Measurements from ENCODE around the gene NRG3.

Gene NRG3

DNA sequence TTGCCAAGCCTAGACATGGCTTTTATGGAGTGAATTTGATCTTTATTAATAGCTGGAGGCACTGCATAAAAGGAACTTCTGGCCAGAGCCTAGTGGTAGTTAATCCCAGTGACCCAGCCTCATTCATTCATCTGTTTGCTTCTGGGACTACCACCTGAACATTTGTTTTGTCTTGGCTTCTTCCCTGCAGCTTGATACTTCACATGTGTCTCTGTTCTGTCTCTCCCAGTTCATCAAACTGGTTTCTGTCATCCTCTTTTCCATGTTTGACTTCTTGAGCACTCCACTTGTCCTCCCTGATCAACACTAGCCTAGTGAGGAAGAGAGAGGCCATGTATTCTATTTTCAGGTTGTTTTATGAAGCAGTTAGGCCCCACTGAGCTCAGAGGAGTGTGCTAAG lies 163.6 kb downstream of the NRG3 start:
- ATAC-seq: no peak
- TF ChIP-seq ZFP3 (CRISPR knock-in tag; IDR thresholded peaks at IDR 0.05) (no peak), GLIS3 (CRISPR knock-in tag; IDR thresholded peaks at IDR 0.05) (no peak), PPARA (CRISPR knock-in tag; IDR thresholded peaks at IDR 0.05; ENCODE audit: borderline replicate concordance) (no peak), SNAI2 (CRISPR knock-in tag; IDR thresholded peaks at IDR 0.05) (no peak), CSDC2 (CRISPR knock-in tag; IDR thresholded peaks at IDR 0.05) (no peak), ESRRG (CRISPR knock-in tag; IDR thresholded peaks at IDR 0.05) (no peak), TOX (CRISPR knock-in tag; IDR thresholded peaks at IDR 0.05; ENCODE audit: borderline replicate concordance) (no peak), BACH2 (CRISPR knock-in tag; IDR thresholded peaks at IDR 0.05; ENCODE audit: borderline replicate concordance) (no peak), OSR1 (CRISPR knock-in tag; IDR thresholded peaks at IDR 0.05) (no peak), ARNTL (CRISPR knock-in tag; IDR thresholded peaks at IDR 0.05; ENCODE audit: borderline replicate concordance, low read depth) (no peak), ZFP30 (CRISPR knock-in tag; IDR thresholded peaks at IDR 0.05) (no peak), ZC3H10 (CRISPR knock-in tag; IDR thresholded peaks at IDR 0.05) (no peak), ISL1 (CRISPR knock-in tag; IDR thresholded peaks at IDR 0.05) (no peak)
- TF ChIP-seq, protein P1, sequence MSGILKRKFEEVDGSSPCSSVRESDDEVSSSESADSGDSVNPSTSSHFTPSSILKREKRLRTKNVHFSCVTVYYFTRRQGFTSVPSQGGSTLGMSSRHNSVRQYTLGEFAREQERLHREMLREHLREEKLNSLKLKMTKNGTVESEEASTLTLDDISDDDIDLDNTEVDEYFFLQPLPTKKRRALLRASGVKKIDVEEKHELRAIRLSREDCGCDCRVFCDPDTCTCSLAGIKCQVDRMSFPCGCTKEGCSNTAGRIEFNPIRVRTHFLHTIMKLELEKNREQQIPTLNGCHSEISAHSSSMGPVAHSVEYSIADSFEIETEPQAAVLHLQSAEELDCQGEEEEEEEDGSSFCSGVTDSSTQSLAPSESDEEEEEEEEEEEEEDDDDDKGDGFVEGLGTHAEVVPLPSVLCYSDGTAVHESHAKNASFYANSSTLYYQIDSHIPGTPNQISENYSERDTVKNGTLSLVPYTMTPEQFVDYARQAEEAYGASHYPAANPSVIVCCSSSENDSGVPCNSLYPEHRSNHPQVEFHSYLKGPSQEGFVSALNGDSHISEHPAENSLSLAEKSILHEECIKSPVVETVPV (CRISPR knock-in tag; IDR thresholded peaks at IDR 0.05): no peak
- TF ChIP-seq, protein P2, sequence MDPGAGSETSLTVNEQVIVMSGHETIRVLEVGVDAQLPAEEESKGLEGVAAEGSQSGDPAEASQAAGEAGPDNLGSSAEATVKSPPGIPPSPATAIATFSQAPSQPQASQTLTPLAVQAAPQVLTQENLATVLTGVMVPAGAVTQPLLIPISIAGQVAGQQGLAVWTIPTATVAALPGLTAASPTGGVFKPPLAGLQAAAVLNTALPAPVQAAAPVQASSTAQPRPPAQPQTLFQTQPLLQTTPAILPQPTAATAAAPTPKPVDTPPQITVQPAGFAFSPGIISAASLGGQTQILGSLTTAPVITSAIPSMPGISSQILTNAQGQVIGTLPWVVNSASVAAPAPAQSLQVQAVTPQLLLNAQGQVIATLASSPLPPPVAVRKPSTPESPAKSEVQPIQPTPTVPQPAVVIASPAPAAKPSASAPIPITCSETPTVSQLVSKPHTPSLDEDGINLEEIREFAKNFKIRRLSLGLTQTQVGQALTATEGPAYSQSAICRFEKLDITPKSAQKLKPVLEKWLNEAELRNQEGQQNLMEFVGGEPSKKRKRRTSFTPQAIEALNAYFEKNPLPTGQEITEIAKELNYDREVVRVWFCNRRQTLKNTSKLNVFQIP (CRISPR knock-in tag; IDR thresholded peaks at IDR 0.05; ENCODE audit: borderline replicate concordance, low read depth): no peak
- TF ChIP-seq, protein P3, sequence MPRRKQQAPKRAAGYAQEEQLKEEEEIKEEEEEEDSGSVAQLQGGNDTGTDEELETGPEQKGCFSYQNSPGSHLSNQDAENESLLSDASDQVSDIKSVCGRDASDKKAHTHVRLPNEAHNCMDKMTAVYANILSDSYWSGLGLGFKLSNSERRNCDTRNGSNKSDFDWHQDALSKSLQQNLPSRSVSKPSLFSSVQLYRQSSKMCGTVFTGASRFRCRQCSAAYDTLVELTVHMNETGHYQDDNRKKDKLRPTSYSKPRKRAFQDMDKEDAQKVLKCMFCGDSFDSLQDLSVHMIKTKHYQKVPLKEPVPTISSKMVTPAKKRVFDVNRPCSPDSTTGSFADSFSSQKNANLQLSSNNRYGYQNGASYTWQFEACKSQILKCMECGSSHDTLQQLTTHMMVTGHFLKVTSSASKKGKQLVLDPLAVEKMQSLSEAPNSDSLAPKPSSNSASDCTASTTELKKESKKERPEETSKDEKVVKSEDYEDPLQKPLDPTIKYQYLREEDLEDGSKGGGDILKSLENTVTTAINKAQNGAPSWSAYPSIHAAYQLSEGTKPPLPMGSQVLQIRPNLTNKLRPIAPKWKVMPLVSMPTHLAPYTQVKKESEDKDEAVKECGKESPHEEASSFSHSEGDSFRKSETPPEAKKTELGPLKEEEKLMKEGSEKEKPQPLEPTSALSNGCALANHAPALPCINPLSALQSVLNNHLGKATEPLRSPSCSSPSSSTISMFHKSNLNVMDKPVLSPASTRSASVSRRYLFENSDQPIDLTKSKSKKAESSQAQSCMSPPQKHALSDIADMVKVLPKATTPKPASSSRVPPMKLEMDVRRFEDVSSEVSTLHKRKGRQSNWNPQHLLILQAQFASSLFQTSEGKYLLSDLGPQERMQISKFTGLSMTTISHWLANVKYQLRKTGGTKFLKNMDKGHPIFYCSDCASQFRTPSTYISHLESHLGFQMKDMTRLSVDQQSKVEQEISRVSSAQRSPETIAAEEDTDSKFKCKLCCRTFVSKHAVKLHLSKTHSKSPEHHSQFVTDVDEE (CRISPR knock-in tag; IDR thresholded peaks at IDR 0.05): no peak
- TF ChIP-seq, protein P4, sequence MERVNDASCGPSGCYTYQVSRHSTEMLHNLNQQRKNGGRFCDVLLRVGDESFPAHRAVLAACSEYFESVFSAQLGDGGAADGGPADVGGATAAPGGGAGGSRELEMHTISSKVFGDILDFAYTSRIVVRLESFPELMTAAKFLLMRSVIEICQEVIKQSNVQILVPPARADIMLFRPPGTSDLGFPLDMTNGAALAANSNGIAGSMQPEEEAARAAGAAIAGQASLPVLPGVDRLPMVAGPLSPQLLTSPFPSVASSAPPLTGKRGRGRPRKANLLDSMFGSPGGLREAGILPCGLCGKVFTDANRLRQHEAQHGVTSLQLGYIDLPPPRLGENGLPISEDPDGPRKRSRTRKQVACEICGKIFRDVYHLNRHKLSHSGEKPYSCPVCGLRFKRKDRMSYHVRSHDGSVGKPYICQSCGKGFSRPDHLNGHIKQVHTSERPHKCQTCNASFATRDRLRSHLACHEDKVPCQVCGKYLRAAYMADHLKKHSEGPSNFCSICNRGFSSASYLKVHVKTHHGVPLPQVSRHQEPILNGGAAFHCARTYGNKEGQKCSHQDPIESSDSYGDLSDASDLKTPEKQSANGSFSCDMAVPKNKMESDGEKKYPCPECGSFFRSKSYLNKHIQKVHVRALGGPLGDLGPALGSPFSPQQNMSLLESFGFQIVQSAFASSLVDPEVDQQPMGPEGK (CRISPR knock-in tag; IDR thresholded peaks at IDR 0.05; ENCODE audit: borderline replicate concordance): no peak
- TF ChIP-seq, protein P5, sequence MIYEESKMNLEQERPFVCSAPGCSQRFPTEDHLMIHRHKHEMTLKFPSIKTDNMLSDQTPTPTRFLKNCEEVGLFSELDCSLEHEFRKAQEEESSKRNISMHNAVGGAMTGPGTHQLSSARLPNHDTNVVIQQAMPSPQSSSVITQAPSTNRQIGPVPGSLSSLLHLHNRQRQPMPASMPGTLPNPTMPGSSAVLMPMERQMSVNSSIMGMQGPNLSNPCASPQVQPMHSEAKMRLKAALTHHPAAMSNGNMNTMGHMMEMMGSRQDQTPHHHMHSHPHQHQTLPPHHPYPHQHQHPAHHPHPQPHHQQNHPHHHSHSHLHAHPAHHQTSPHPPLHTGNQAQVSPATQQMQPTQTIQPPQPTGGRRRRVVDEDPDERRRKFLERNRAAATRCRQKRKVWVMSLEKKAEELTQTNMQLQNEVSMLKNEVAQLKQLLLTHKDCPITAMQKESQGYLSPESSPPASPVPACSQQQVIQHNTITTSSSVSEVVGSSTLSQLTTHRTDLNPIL (CRISPR knock-in tag; IDR thresholded peaks at IDR 0.05; ENCODE audit: low read depth): no peak

DNA sequence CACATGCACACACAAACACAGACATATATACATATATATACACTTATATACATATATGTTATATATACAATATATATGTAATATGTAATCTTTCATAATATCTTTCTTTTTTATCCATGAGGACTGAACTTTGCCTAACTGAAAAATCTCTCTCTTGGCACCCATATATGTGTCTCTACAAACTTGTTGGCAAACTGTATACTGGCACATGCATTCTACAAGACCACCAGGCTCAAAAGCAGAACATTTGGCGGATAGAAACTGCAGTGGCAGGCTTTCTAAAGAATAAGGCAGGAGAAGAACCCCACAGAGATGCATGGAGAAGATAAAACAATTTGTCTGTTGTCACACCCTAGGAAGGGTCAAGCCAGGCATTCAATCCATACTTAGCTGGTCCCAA lies 165.3 kb downstream of the NRG3 start:
- TF ChIP-seq TOX (CRISPR knock-in tag; IDR thresholded peaks at IDR 0.05; ENCODE audit: borderline replicate concordance) (no peak), ZFP3 (CRISPR knock-in tag; IDR thresholded peaks at IDR 0.05) (no peak), ZNF8 (CRISPR knock-in tag; IDR thresholded peaks at IDR 0.05) (no peak), ZNF565 (CRISPR knock-in tag; conservative IDR thresholded peaks at IDR 0.05; ENCODE audit: low read depth) (no peak), BACH2 (CRISPR knock-in tag; IDR thresholded peaks at IDR 0.05; ENCODE audit: borderline replicate concordance) (no peak)

DNA sequence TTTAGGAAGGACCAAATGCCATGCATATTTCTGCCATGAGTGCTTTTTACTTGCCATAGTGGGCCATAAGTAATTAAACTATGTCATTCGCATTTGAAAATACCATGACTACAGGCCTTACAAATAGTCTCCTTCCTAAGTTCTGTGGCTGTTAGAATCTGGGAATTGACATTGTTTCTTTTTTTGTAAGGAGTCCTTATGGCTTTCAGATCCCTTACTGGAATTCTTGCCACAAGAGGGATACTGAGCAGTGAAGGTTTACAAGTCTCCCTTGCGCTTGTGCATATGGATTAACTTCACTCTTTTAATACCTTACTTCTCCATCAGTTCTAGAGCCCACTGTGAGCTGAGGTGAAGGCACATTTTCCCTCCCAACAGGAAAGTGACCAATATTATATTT lies 166.0 kb downstream of the NRG3 start:
- no peak for ATAC-seq
- no peak for TF ChIP-seq TOX (CRISPR knock-in tag; IDR thresholded peaks at IDR 0.05; ENCODE audit: borderline replicate concordance)
- no peak for TF ChIP-seq ISL1 (CRISPR knock-in tag; IDR thresholded peaks at IDR 0.05)
- no peak for TF ChIP-seq CSDC2 (CRISPR knock-in tag; IDR thresholded peaks at IDR 0.05)
- TF ChIP-seq ZNF8 (CRISPR knock-in tag; IDR thresholded peaks at IDR 0.05): no peak
- TF ChIP-seq, protein P3 (CRISPR knock-in tag; IDR thresholded peaks at IDR 0.05): no peak
- no peak for TF ChIP-seq ARNTL (CRISPR knock-in tag; IDR thresholded peaks at IDR 0.05; ENCODE audit: borderline replicate concordance, low read depth)
- TF ChIP-seq SNAI2 (CRISPR knock-in tag; IDR thresholded peaks at IDR 0.05): no peak
- TF ChIP-seq, protein P1 (CRISPR knock-in tag; IDR thresholded peaks at IDR 0.05): no peak
- no peak for TF ChIP-seq OSR1 (CRISPR knock-in tag; IDR thresholded peaks at IDR 0.05)
- TF ChIP-seq GLIS3 (CRISPR knock-in tag; IDR thresholded peaks at IDR 0.05): no peak
- TF ChIP-seq, protein P2 (CRISPR knock-in tag; IDR thresholded peaks at IDR 0.05; ENCODE audit: borderline replicate concordance, low read depth): no peak
- TF ChIP-seq PPARA (CRISPR knock-in tag; IDR thresholded peaks at IDR 0.05; ENCODE audit: borderline replicate concordance): no peak
- TF ChIP-seq TCF4 (CRISPR knock-in tag; IDR thresholded peaks at IDR 0.05; ENCODE audit: borderline replicate concordance): no peak
- TF ChIP-seq ZFP30 (CRISPR knock-in tag; IDR thresholded peaks at IDR 0.05): no peak

More for the DNA sequence above, 165.3 kb downstream of the NRG3 start:
- ATAC-seq: no peak
